Heart right ventricle (tissue), 16 donors: ENCODE results near the gene SUN5. TPM values are rescaled to one million over a fixed set of nuclear protein-coding genes. Genes with fewer than 3 reads are reported as not detected.
"Not testable (repeated sequence)": the region's sequence is repeated elsewhere in the genome, so short reads cannot be mapped to it uniquely, and the experiment has no call there.

Source experiments
- ATAC-seq, 8 donors: fragments of 200-7000 bp; cut with Tn5 transposase; one replicate each; pipeline ENCODE4 v1.9.1; 2020; ENCODE audit warnings: mild to moderate bottlenecking in 8 of 8, moderate library complexity in 8 of 8, moderate number of reproducible peaks in 1 of 8
- DNase-seq, 2 donors: peaks; one replicate each; pipeline ENCODE4 v3.0.0-alpha.2; 2020
- H3K27ac ChIP-seq, 10 donors: fragments of 200-600 bp; sonication (generic) in 2 of 10; one replicate each; pipeline versions ENCODE4 v1.5.0 to v1.8.0; 2020 to 2022; ENCODE audit warnings: mild to moderate bottlenecking in 3 of 10
- H3K27me3 ChIP-seq, 7 donors: fragments of 200-600 bp; one replicate each; pipeline ENCODE4 v1.8.0; 2021 to 2022; ENCODE audit warnings: mild to moderate bottlenecking in 2 of 7
- H3K36me3 ChIP-seq, 9 donors: fragments of 200-600 bp; sonication (generic) in 1 of 9; one replicate each; pipeline versions ENCODE4 v1.5.0 to v1.8.0; 2020 to 2022; ENCODE audit warnings: mild to moderate bottlenecking in 2 of 9
- H3K4me1 ChIP-seq, 9 donors: fragments of 200-600 bp; sonication (generic) in 1 of 9; one replicate each; pipeline versions ENCODE4 v1.5.0 to v1.8.0; 2020 to 2022; ENCODE audit warnings: mild to moderate bottlenecking in 4 of 9
- H3K4me3 ChIP-seq, 10 donors: fragments of 200-600 bp; sonication (generic) in 2 of 10; one replicate each; pipeline versions ENCODE4 v1.5.0 to v1.8.0; 2020 to 2022; ENCODE audit warnings: mild to moderate bottlenecking in 7 of 10, moderate library complexity in 2 of 10
- H3K9me3 ChIP-seq, 11 donors: fragments of 200-600 bp in 10 of 11; sonication (generic) in 2 of 11; one replicate each; pipeline versions ENCODE4 v1.5.0 to v1.8.0; 2013 to 2022; ENCODE audit warnings: mild to moderate bottlenecking in 2 of 11, control low read depth in 1 of 11, moderate library complexity in 1 of 11
- WGBS, 2 donors: extraction: QIAGEN DNeasy Blood & Tissue Kit; methylation state at CpG; one replicate each; pipeline ENCODE4 v1.1.7; 2013; ENCODE audit warnings: inconsistent platforms in 1 of 2; 5-methylcytosine and 5-hydroxymethylcytosine counted together
- intact Hi-C, 10 donors: fragments of 100-400 bp; cut with DNase I; formaldehyde crosslinking; loops; one replicate each; pipeline versions ENCODE4 v1.11.1 to v1.14.2; 2022
- polyA plus RNA-seq, 2 donors: library from polyadenylated mRNA; stranded (reverse); fragments of 200-250 nt; gene quantifications; one replicate each; pipeline ENCODE4 v1.2.3, GENCODE V29; 2013
- total RNA-seq, 10 donors: library from RNA; stranded (reverse); fragmentation: NEBNext Ultra II Directional in 3 of 10; extraction: Animal tissue kit (Norgen Biotek cat#: 25700) in 3 of 10; gene quantifications; one replicate each; pipeline versions ENCODE4 v1.2.1 to v1.2.4, GENCODE V29; 2021 to 2023
- TF ChIP-seq, protein P1 (sequence below), 9 donors: fragments of 200-600 bp; sonication (generic) in 2 of 9; IDR thresholded peaks; one replicate each; pipeline versions ENCODE4 v1.5.0 to v1.8.0; 2021 to 2022; ENCODE audit warnings: antibody characterized with exemption in 9 of 9, mild to moderate bottlenecking in 5 of 9, moderate library complexity in 1 of 9
- donor health status: Arrhythmogenic right ventricular cardiomyopathy.
- donor health status: ischemic (EF 13 %, LVEDD 7.1; RV severe dilation, severe dysfunction).
- donor health status: healthy with polysubstance abuse.
- donor health status: DM: no; HTN: yes; CAD: no.
- donor health status: DM: no; HTN: no; CAD: no.
- donor health status: ischemic (EF 25% LVEDD 6.9; RV normal size, moderate dysfunction).
- donor health status: ischemic (EF 25% LVEDD 5.7; RV mildly dilated, moderate dysfunction).
- donor health status: healthy.
- donor health status: DM: yes; HTN: yes; CAD: no.
- donor health status: Ischemic cardiomyopathy.
- donor health status: ischemic (EF 35%, LVEDD 5.7; RV mildly dilated, moderate dysfunction).
- donor health status: nonischemic (EF 11% LVEDD 7.7; RV severe dilation, severe dysfunction).
- donor health status: DM: yes; HTN: yes; CAD: no.
- donor health status: PGD.
- donor health status: ischemic (EF 29% LVEDD 5.4; RV normal size, mild dysfunction).
- donor health status: nonischemic (EF 23%, LVEDD 6.1; RV moderate dilation, normal function).

Gene SUN5
- total and polyA plus RNA-seq, 12 donors, result not detected

GRCh38 chr20:32960222-32960518 lies 44.1 kb downstream of the SUN5 start:
- DNase-seq, result no peak
- H3K27me3 ChIP-seq, result peaks cover 0 to 12% (median 0%) of the 10 kb centered on the region in 7 donors
- H3K9me3 ChIP-seq, result peaks cover 0 to 31% (median 16%) of the 10 kb centered on the region in 11 donors
- TF ChIP-seq, protein P1, sequence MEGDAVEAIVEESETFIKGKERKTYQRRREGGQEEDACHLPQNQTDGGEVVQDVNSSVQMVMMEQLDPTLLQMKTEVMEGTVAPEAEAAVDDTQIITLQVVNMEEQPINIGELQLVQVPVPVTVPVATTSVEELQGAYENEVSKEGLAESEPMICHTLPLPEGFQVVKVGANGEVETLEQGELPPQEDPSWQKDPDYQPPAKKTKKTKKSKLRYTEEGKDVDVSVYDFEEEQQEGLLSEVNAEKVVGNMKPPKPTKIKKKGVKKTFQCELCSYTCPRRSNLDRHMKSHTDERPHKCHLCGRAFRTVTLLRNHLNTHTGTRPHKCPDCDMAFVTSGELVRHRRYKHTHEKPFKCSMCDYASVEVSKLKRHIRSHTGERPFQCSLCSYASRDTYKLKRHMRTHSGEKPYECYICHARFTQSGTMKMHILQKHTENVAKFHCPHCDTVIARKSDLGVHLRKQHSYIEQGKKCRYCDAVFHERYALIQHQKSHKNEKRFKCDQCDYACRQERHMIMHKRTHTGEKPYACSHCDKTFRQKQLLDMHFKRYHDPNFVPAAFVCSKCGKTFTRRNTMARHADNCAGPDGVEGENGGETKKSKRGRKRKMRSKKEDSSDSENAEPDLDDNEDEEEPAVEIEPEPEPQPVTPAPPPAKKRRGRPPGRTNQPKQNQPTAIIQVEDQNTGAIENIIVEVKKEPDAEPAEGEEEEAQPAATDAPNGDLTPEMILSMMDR (IDR thresholded peaks at IDR 0.05), result no peak
- H3K4me1 ChIP-seq, result no peaks in the 10 kb centered on the region
- H3K4me3 ChIP-seq, result no peak overlapping the region
- H3K27ac ChIP-seq, result no peak overlapping the region
- H3K36me3 ChIP-seq, result no peaks in the 10 kb centered on the region
- intact Hi-C loops, result no loop called here
- no peak for ATAC-seq

DNA sequence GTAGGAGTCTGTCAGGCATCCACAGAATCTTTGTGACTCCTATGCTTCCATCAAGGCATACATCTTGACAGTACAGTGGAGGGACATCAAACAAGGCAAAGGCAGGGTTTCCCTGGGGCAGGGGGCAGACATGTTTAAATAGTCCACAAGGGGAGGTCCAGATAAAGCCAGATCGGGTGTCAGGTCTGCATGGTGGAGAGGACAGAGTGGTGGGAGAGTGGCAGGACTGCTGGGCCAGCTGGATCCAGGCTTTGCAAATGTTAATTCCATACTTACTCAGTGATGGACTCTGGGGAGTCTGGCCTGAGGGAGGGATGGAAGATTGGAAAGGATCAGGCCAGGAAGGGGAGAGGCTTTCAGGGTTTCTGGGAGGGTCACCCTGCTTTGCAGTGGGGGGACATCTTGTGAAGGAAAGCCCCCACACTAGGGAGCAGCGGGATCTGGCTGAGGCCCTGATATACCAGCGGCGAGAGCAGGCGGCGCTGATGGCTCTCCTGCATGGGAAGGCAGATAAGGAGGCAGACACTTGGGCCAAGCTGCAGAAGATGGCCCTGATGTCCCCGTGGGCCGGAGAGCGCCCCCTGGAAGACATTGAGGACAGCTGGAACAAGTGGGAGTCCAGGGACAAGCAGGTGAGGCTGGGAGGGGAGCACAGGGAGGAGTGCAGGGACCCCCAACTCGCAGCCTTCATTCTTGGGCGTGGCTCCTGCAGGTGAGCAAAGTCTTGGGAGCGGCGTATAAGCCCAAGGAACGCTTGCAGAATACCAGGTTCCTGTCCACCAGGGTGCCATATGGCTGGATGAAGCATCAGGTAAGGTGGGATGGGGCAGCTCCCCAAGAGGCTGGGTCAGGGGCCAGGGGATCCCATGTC lies 44.6 kb downstream of the SUN5 start:
- Histone ChIP-seq H3K4me3 (no peak overlapping the region), H3K27ac (no peak overlapping the region), H3K27me3 (peaks cover 0 to 9% (median 0%) of the 10 kb centered on the region in 7 donors), H3K36me3 (no peaks in the 10 kb centered on the region), H3K9me3 (peaks cover 0 to 37% (median 16%) of the 10 kb centered on the region in 11 donors), H3K4me1 (no peaks in the 10 kb centered on the region)
- ATAC-seq (no peak), DNase-seq (no peak)
- TF ChIP-seq, protein P1 (IDR thresholded peaks at IDR 0.05), result no peak
- WGBS, 2 donors, result 81% methylated on average over 14 of the region's 14 CpGs
- intact Hi-C loops, result no loop called here

DNA sequence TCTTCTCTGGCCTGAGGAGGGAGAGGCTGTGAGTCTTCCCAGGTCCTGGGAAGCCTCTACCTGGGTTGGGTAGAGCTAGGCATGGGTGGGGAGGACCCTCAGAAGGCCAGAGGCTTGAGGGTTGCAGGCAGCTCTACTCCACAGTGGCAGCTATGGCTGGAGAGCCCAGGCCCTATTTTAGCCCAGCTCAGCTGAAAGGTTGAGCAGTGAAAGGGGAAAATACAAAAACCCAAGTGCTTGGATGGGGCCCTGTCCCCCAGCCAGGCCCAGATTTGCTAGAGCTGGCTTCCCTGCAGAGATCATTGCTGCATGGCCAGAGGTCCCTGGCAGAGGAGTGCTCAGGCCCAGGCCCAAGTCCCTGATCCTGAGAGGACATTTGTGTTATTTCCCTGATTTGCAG lies 45.7 kb downstream of the SUN5 start:
- no peak for DNase-seq
- no peak for ATAC-seq
- peaks cover 0 to 4% (median 0%) of the 10 kb centered on the region in 7 donors for H3K27me3 ChIP-seq

GRCh38 chr20:32957459-32957858 lies 46.8 kb downstream of the SUN5 start:
- Histone ChIP-seq H3K36me3 (no peaks in the 10 kb centered on the region), H3K27ac (no peak overlapping the region), H3K4me3 (no peak overlapping the region), H3K9me3 (peaks cover 0 to 46% (median 16%) of the 10 kb centered on the region in 11 donors), H3K4me1 (no peaks in the 10 kb centered on the region), H3K27me3 (peaks cover 0 to 9% (median 0%) of the 10 kb centered on the region in 7 donors)
- ATAC-seq (no peak), DNase-seq (no peak)
- TF ChIP-seq, protein P1 (IDR thresholded peaks at IDR 0.05), result no peak
- WGBS, 2 donors, result 82 to 94% methylated on average over 5 of the region's 5 CpGs
- intact Hi-C loops, result no loop called here

More for the DNA sequence above, 45.7 kb downstream of the SUN5 start:
- H3K4me3 ChIP-seq, result no peak overlapping the region
- TF ChIP-seq, protein P1 (IDR thresholded peaks at IDR 0.05), result no peak
- no peak overlapping the region for H3K27ac ChIP-seq
- H3K4me1 ChIP-seq, result no peaks in the 10 kb centered on the region
- H3K36me3 ChIP-seq, result no peaks in the 10 kb centered on the region
- intact Hi-C loops, result no loop called here
- peaks cover 0 to 46% (median 16%) of the 10 kb centered on the region in 11 donors for H3K9me3 ChIP-seq

DNA sequence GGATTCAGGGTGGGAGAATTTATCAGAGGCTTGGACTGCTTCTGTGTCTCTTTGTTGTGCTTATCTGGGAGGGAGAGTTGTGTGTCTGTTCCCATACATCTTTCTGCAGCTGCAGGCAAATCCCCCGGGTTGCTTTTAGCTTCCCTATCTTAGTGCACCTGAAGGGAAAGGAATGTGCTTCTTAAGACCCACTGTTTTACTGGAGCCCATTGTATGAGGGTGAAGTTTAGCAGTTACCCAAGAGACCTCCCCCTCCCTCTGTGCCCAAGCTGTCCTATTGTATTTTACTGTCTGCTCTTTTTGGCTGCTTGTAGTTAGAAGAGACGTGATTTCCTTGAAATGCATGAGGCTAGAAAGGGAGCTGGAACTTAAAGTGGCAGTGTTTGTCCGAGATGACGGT lies 53.7 kb downstream of the SUN5 start:
- H3K36me3 ChIP-seq, intact Hi-C loops, H3K27me3 ChIP-seq, DNase-seq, ATAC-seq, H3K4me1 ChIP-seq, H3K4me3 ChIP-seq, H3K27ac ChIP-seq: not testable (repeated sequence)
- 23% methylated on average over 4 of the region's 4 CpGs for WGBS, 2 donors
- peaks cover 0 to 19% (median 0%) of the 10 kb centered on the region in 11 donors for H3K9me3 ChIP-seq
